GM18907 (cell line): ENCODE results near the gene PVRIG.
"Not testable (repeated sequence)": the region's sequence is repeated elsewhere in the genome, so short reads cannot be mapped to it uniquely, and the experiment has no call there.

ENCODE experiments used
- ATAC-seq: cut with Tn5 transposase; IDR thresholded peaks from one replicate; pipeline ENCODE4 v1.9.1; 2021; ENCODE audit warnings: mild to moderate bottlenecking, moderate library complexity; ENCODE audit not compliant: unreplicated experiment

PVRIG gene

GRCh38 chr7:100270046-100270918 is 50.5 kb downstream of the PVRIG start:
- not testable (repeated sequence) for ATAC-seq
